Osteoblast (primary cell): Measurements from ENCODE around the gene CYP27B1. TPM values are rescaled to one million over a fixed set of nuclear protein-coding genes. Genes with fewer than 3 reads are reported as not detected.

Experiments
- DNase-seq: peaks from one replicate; pipeline ENCODE4 v3.0.0; 2011; ENCODE audit warnings: low spot score, mixed read lengths; ENCODE audit not compliant: insufficient read length; ENCODE audit errors: missing footprints
- H2AFZ ChIP-seq: 2 replicates; pipeline ENCODE4 v1.6.0; 2011; ENCODE audit warnings: mild to moderate bottlenecking, low read length
- H3K27ac ChIP-seq: 2 replicates; pipeline ENCODE4 v1.5.1; 2011; ENCODE audit warnings: mild to moderate bottlenecking, low read depth, low read length, moderate library complexity
- H3K27me3 ChIP-seq: 2 replicates; pipeline ENCODE4 v1.6.0; 2012; ENCODE audit warnings: mild to moderate bottlenecking, control low read depth, inconsistent platforms, low read length, moderate library complexity; ENCODE audit not compliant: insufficient read depth
- H3K36me3 ChIP-seq: 2 replicates; pipeline ENCODE4 v1.5.1; 2011; ENCODE audit warnings: mild to moderate bottlenecking, low read length, control low read depth, moderate library complexity; ENCODE audit not compliant: insufficient read depth
- H3K4me1 ChIP-seq: 2 replicates; pipeline ENCODE4 v1.5.1; 2011; ENCODE audit warnings: mild to moderate bottlenecking, low read length, control low read depth, moderate library complexity; ENCODE audit not compliant: insufficient read depth
- H3K4me2 ChIP-seq: 2 replicates; pipeline ENCODE4 v1.6.0; 2011; ENCODE audit warnings: mild to moderate bottlenecking, low read length; ENCODE audit not compliant: insufficient read depth
- H3K4me3 ChIP-seq: fragments of 200-600 bp; sonication (generic); 3 replicates; pipeline ENCODE4 v1.5.1; 2012; ENCODE audit warnings: mild to moderate bottlenecking, low read length, inconsistent platforms; ENCODE audit not compliant: insufficient read depth
- H3K79me2 ChIP-seq: 2 replicates; pipeline ENCODE4 v1.6.0; 2012; ENCODE audit warnings: mild to moderate bottlenecking, low read length, control low read depth, inconsistent platforms; ENCODE audit not compliant: insufficient read depth
- H3K9me3 ChIP-seq: 2 replicates; pipeline ENCODE4 v1.5.1; 2011; ENCODE audit warnings: low read depth, low read length, control low read depth
- H4K20me1 ChIP-seq: 2 replicates; pipeline ENCODE4 v1.6.0; 2012; ENCODE audit warnings: mild to moderate bottlenecking, low read length, control low read depth; ENCODE audit not compliant: insufficient read depth
- CTCF ChIP-seq: IDR thresholded peaks from 2 replicates; pipeline ENCODE4 v1.5.1; 2011; ENCODE audit warnings: mild to moderate bottlenecking, low read depth, low read length, moderate library complexity; ENCODE audit errors: extremely low read depth
- total RNA-seq: library from RNA; depleted of rRNA; stranded (reverse); fragments of >200 nt; gene quantifications from 2 replicates; pipeline ENCODE4 v1.2.3, GENCODE V29; 2012

The CYP27B1 gene
- total RNA-seq, 1 donor = 0.36 TPM

DNA sequence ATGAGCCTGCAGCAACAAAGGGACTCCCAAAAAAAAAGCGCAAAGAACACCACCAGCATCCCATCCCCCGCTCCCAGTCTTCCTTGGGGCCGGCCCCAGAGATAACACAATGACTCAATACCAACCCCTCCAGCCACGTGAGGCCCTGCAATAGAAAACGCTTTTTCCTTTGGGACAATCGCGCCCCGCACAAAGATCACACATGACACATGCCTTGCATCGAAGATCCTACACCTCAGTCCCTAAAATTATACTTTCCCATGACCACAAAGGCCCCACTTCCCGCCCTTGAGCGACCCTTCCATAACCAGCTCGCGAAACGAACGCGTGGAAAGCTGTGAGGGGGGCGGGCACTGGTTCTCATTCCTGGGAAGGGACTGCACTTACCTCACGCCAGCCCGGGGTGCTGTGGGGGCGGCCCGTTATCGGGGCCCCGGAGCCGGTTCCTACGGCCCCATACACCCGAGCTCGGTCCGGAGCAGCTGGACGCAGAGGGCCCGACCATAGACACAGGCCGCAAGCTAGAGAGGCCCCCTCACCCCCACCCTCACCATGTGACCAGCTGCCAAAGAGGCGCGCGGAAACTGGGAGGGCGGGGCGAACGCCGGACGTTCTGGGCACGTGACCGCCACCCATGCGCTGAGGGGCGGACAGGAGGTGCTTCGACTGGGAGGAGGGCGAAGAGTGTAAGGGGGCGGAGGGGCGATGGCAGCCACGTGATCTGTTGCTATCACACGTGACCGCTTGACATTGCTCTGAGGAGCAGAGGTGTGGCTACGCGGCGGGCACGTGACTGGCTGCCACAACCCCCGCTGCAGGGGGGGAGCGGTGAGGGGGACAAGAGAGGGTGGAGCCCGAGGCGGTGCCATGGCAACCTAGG, 14.8 kb downstream of the CYP27B1 start, which contains the start of gene CDK4:
Gene CDK4, minus strand, starts transcription at position 523 of the 880 bp plus-strand sequence. CDS start 593 bp downstream, outside the sequence.
- H3K4me3 ChIP-seq = peak within 1 kb of the TSS; percentile 85
- peak within 1 kb of the TSS; percentile 85 for H3K4me2 ChIP-seq
- peaks cover 16% of the 10 kb centered on the region for H3K4me1 ChIP-seq
- peak; percentile 100 for DNase-seq
- peaks cover 34% of the 10 kb centered on the region for H3K79me2 ChIP-seq
- H3K9me3 ChIP-seq = no peaks in the 10 kb centered on the region
- peaks cover 35% of the 10 kb centered on the region for H3K36me3 ChIP-seq
- H3K27me3 ChIP-seq = peaks cover 38% of the 10 kb centered on the region
- TF ChIP-seq CTCF = no peak
- H4K20me1 ChIP-seq = no peaks in the 10 kb centered on the region
- peak within 1 kb of the TSS; percentile 84 for H2AFZ ChIP-seq
- H3K27ac ChIP-seq = peak within 1 kb of the TSS; percentile 96

DNA sequence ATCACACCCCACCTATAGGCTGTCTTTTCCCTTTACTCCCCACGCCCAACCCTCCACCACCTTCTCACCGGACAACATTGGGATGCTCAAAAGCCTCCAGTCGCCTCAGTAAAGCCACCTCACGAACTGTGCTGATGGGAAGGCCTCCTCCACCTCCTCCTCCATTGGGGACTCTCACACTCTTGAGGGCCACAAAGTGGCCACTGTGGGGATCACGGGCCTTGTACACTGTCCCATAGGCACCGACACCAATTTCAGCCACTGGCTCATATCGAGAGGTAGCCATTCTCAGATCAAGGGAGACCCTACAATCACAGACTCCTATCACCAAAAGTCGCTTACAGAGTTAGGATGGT, 15.5 kb downstream of the CYP27B1 start:
- Histone ChIP-seq H3K36me3 (peaks cover 41% of the 10 kb centered on the region), H3K4me2 (peak overlapping the region; percentile 85), H2AFZ (peak overlapping the region; percentile 83), H3K4me1 (peaks cover 16% of the 10 kb centered on the region), H3K9me3 (no peaks in the 10 kb centered on the region), H3K4me3 (peak overlapping the region; percentile 85), H3K79me2 (peaks cover 34% of the 10 kb centered on the region), H3K27ac (peak overlapping the region; percentile 96), H3K27me3 (peaks cover 31% of the 10 kb centered on the region), H4K20me1 (no peaks in the 10 kb centered on the region)
- TF ChIP-seq CTCF = no peak
- DNase-seq = peak; percentile 71

DNA sequence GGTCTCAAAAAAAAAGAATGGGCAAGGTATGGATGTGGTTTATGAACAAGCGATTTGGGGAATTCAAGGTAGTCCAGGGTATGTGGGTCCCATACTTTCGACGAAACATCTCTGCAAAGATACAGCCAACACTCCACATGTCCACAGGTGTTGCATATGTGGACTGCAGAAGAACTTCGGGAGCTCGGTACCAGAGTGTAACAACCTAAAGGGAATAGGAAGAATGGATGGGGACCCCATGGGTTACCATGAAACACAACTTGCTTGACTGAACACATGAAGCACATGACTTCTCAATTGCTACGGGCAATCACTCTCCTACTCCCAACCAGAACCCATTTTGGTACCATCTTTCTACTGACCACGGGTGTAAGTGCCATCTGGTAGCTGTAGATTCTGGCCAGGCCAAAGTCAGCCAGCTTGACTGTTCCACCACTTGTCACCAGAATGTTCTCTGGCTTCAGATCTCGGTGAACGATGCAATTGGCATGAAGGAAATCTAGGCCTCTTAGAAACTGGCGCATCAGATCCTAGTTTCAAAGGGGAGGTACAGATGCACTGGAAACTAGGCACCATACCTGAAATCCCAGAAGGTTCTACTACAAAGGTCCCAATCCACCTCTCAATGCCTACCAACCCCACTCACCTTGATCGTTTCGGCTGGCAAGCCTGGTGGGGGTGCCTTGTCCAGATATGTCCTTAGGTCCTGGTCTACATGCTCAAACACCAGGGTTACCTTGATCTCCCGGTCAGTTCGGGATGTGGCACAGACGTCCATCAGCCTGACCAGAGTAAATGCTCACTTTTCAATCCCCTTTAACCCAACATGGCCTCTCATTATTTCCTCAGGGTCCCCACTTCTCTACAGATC, 16.1 kb downstream of the CYP27B1 start:
- peaks cover 18% of the 10 kb centered on the region for H3K4me1 ChIP-seq
- no peak overlapping the region for H2AFZ ChIP-seq
- no peak for TF ChIP-seq CTCF
- peaks cover 45% of the 10 kb centered on the region for H3K36me3 ChIP-seq
- peak overlapping the region; percentile 96 for H3K27ac ChIP-seq
- H3K4me3 ChIP-seq = peak overlapping the region; percentile 85
- H3K27me3 ChIP-seq = peaks cover 25% of the 10 kb centered on the region
- peak overlapping the region; percentile 85 for H3K4me2 ChIP-seq
- H4K20me1 ChIP-seq = no peaks in the 10 kb centered on the region
- peak; percentile 64 for DNase-seq
- peaks cover 37% of the 10 kb centered on the region for H3K79me2 ChIP-seq
- H3K9me3 ChIP-seq = no peaks in the 10 kb centered on the region
